Neuronal stem cell (in vitro differentiated cells): ENCODE results near the gene TNNI2.
A peak's percentile ranks its signal among the peaks of the same experiment; 100 is the strongest.
"Not testable (repeated sequence)": the region's sequence is repeated elsewhere in the genome, so short reads cannot be mapped to it uniquely, and the experiment has no call there.

Source experiments
- DNase-seq: peaks from one replicate; pipeline ENCODE4 v3.0.0-alpha.2; 2013; ENCODE audit warnings: low spot score
- H2AFZ ChIP-seq: one replicate; pipeline ENCODE4 v1.6.1; 2013; ENCODE audit warnings: mild to moderate bottlenecking, low read length, inconsistent platforms
- H2AK5ac ChIP-seq: 2 replicates; pipeline ENCODE4 v1.6.1; 2013; ENCODE audit warnings: low read depth, mild to moderate bottlenecking, inconsistent platforms, low read length, moderate library complexity, mixed read lengths
- H2BK120ac ChIP-seq: 2 replicates; pipeline ENCODE4 v1.6.1; 2013; ENCODE audit warnings: low read depth, mild to moderate bottlenecking, inconsistent platforms, low read length, moderate library complexity, mixed read lengths
- H2BK12ac ChIP-seq: one replicate; pipeline ENCODE4 v1.6.1; 2013; ENCODE audit warnings: low read length, inconsistent platforms
- H2BK15ac ChIP-seq: 2 replicates; pipeline ENCODE4 v1.6.1; 2013; ENCODE audit warnings: mild to moderate bottlenecking, low read length, inconsistent platforms, mixed read lengths
- H2BK5ac ChIP-seq: one replicate; pipeline ENCODE4 v1.6.1; 2013; ENCODE audit warnings: inconsistent platforms, mild to moderate bottlenecking, low read length, moderate library complexity
- H3K14ac ChIP-seq: one replicate; pipeline ENCODE4 v1.6.1; 2013; ENCODE audit warnings: low read length, inconsistent platforms
- H3K18ac ChIP-seq: 2 replicates; pipeline ENCODE4 v1.6.1; 2013; ENCODE audit warnings: low read length, inconsistent platforms
- H3K23ac ChIP-seq: 2 replicates; pipeline ENCODE4 v1.6.1; 2013; ENCODE audit warnings: low read depth, mild to moderate bottlenecking, mixed read lengths, low read length, inconsistent platforms; ENCODE audit not compliant: poor library complexity
- H3K27ac ChIP-seq: replicated peaks from 3 replicates; pipeline ENCODE4 v1.5.1; 2013; ENCODE audit warnings: low read length, inconsistent platforms
- H3K27me3 ChIP-seq, 3 experiments: 2 replicates each; pipeline ENCODE4 v1.6.1; 2013; ENCODE audit warnings: low read length in 3 of 3, mild to moderate bottlenecking in 2 of 3, inconsistent platforms in 1 of 3, low read depth in 1 of 3, mixed read lengths in 1 of 3, moderate library complexity in 1 of 3; ENCODE audit not compliant: control insufficient read depth in 3 of 3, insufficient read depth in 3 of 3
- H3K36me3 ChIP-seq, 2 donors: replicated peaks in 1 of 2; 2 replicates each; pipeline ENCODE4 v1.6.1; 2013; ENCODE audit warnings: low read length in 2 of 2; ENCODE audit not compliant: control insufficient read depth in 2 of 2, insufficient read depth in 2 of 2
- H3K4ac ChIP-seq: 2 replicates; pipeline ENCODE4 v1.6.1; 2013; ENCODE audit warnings: inconsistent platforms, mild to moderate bottlenecking, low read length, moderate library complexity
- H3K4me1 ChIP-seq, 2 donors: 1 replicate in 1 of 2; 2 replicates in 1 of 2; pipeline ENCODE4 v1.6.1; 2013; ENCODE audit warnings: low read length in 2 of 2, low read depth in 1 of 2; ENCODE audit not compliant: control insufficient read depth in 2 of 2, insufficient read depth in 1 of 2
- H3K4me2 ChIP-seq: one replicate; pipeline ENCODE4 v1.6.1; 2013; ENCODE audit warnings: mild to moderate bottlenecking, low read length, inconsistent platforms; ENCODE audit not compliant: insufficient read depth, poor library complexity, severe bottlenecking
- H3K4me3 ChIP-seq, 2 donors: 2 replicates each; pipeline ENCODE4 v1.5.1; 2013; ENCODE audit warnings: low read length in 2 of 2, mild to moderate bottlenecking in 2 of 2, inconsistent platforms in 1 of 2, moderate library complexity in 1 of 2
- H3K79me1 ChIP-seq: one replicate; pipeline ENCODE4 v1.6.1; 2013; ENCODE audit warnings: low read depth, mild to moderate bottlenecking, inconsistent platforms, low read length, moderate library complexity
- H3K9ac ChIP-seq: one replicate; pipeline ENCODE4 v1.6.1; 2013; ENCODE audit warnings: mild to moderate bottlenecking, low read depth, low read length, inconsistent platforms; ENCODE audit not compliant: poor library complexity
- H3K9me3 ChIP-seq, 2 donors: replicated peaks in 1 of 2; 2 replicates each; pipeline versions ENCODE3 to v1.6.1; 2013; ENCODE audit warnings: low read length in 2 of 2, mild to moderate bottlenecking in 2 of 2, inconsistent platforms in 1 of 2, low read depth in 1 of 2, mixed read lengths in 1 of 2, moderate library complexity in 1 of 2; ENCODE audit not compliant: control insufficient read depth in 2 of 2, insufficient read depth in 1 of 2
- H4K8ac ChIP-seq: one replicate; pipeline ENCODE4 v1.6.1; 2013; ENCODE audit warnings: low read depth, mild to moderate bottlenecking, inconsistent platforms, low read length, moderate library complexity
- H4K91ac ChIP-seq: one replicate; pipeline ENCODE4 v1.6.1; 2013; ENCODE audit warnings: low read length, low read depth, mild to moderate bottlenecking, inconsistent platforms; ENCODE audit not compliant: poor library complexity
- whole genome bisulfite sequencing, 2 donors: extraction: QIAGEN DNeasy Blood & Tissue Kit; methylation state at CpG; one replicate each; pipeline ENCODE4 v1.1.7; 2013; ENCODE audit warnings: missing lambda C conversion rate in 2 of 2, mixed read lengths in 1 of 2; ENCODE audit not compliant: insufficient read length in 2 of 2, insufficient replicate concordance in 1 of 2; ENCODE audit errors: extremely low coverage in 2 of 2; 5-methylcytosine and 5-hydroxymethylcytosine counted together

The TNNI2 gene

DNA sequence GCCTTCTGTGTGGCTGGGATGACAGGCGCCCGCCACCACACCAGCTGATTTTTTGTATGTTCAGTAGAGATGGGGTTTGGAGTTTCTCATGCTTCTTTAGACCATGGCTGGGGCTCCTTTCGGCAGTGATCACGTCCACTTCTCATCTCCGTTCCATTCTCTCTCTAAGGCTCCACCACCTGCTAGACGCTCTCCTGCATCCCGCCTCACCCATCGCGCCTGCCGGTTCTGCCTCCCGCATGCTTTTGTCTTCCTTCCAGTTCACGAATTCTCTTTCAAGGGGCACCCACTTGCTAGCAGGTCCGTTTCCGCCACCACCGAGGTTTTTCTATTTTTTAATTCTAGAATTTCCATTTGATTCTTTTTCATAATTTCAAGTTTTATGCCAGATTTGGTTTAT, 26.0 kb upstream of the TNNI2 start:
- Histone ChIP-seq H3K4ac (no peak overlapping the region), H3K9me3 (no peaks in the 10 kb centered on the region), H3K27ac (no peak overlapping the region), H3K14ac (no peak overlapping the region), H4K8ac (no peak overlapping the region), H3K27me3 (peaks cover 0 to 11% (median 0%) of the 10 kb centered on the region in 3 experiments), H2BK5ac (no peak overlapping the region), H3K23ac (no peak overlapping the region), H2AFZ (no peak overlapping the region), H3K4me3 (no peak overlapping the region), H3K79me1 (no peaks in the 10 kb centered on the region), H3K4me1 (no peaks in the 10 kb centered on the region), H2BK15ac (no peak overlapping the region), H2AK5ac (no peak overlapping the region), H3K18ac (no peak overlapping the region), H2BK120ac (no peak overlapping the region), H3K4me2 (no peak overlapping the region), H3K36me3 (no peaks in the 10 kb centered on the region), H2BK12ac (no peak overlapping the region), H3K9ac (no peak overlapping the region), H4K91ac (no peak overlapping the region)
- DNase-seq: no peak
- WGBS, 2 donors: no CpG with 5 or more reads among the region's 15 CpGs

DNA sequence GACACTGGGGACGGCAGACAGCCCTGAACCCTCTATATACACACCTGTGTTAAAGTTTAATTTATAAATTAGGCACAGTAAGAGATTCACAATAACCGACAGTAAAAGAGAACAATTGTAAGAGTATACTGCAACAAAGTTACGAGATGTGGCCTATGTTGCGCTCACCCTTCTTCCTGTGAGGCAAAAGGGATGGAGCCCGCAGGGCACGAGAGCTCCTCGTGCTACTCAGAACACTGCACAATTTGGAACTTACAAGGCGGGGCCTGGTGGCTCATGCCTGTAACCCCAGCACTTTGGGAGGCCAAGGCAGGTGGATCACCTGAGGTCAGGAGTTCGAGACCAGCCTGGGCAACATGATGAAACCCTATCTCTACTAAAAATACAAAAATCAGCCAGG, 25.4 kb upstream of the TNNI2 start:
- H3K36me3 ChIP-seq, H3K4me3 ChIP-seq, H2BK5ac ChIP-seq, H3K9ac ChIP-seq, H3K18ac ChIP-seq, H3K4ac ChIP-seq, H3K9me3 ChIP-seq, H3K27ac ChIP-seq, H2AK5ac ChIP-seq, H3K4me2 ChIP-seq, H3K79me1 ChIP-seq, H2BK120ac ChIP-seq, H3K4me1 ChIP-seq, H2BK15ac ChIP-seq, H3K14ac ChIP-seq, H2BK12ac ChIP-seq, H3K23ac ChIP-seq, H4K91ac ChIP-seq, H2AFZ ChIP-seq, H4K8ac ChIP-seq, DNase-seq: not testable (repeated sequence)
- H3K27me3 ChIP-seq: peaks cover 0 to 11% (median 0%) of the 10 kb centered on the region in 3 experiments
- no CpG with 5 or more reads among the region's 9 CpGs for WGBS, 2 donors

DNA sequence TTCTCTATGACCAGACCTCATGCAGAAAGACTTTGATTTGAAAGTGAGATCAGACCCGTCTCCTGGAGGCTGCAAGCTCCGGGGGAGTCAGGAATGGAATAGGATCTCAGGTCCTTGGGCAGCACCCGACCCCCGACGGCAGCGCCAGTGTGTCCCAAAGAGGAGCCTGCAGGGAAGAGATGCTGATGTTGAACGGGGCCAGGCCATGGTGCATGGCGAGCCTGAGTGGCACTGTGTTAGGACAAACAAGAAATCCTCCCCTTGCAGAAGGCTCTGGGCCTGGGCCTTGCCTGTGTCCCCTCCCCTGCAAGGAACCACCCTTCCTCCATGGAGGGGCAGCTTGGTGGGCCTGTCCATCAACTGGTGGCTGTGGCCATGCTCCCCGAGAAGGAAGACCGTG, 24.1 kb upstream of the TNNI2 start:
- Histone ChIP-seq H3K9me3 (peaks cover 0 to 6% of the 10 kb centered on the region in 2 donors), H2AFZ (no peak overlapping the region), H3K23ac (no peak overlapping the region), H3K18ac (no peak overlapping the region), H4K91ac (no peak overlapping the region), H3K4me2 (no peak overlapping the region), H3K4me1 (no peaks in the 10 kb centered on the region), H2BK15ac (no peak overlapping the region), H3K4me3 (no peak overlapping the region), H2AK5ac (no peak overlapping the region), H3K9ac (no peak overlapping the region), H3K27me3 (peaks cover 0 to 12% (median 0%) of the 10 kb centered on the region in 3 experiments), H2BK120ac (no peak overlapping the region), H2BK12ac (no peak overlapping the region), H3K4ac (no peak overlapping the region), H3K79me1 (no peaks in the 10 kb centered on the region), H4K8ac (no peak overlapping the region), H3K14ac (no peak overlapping the region), H3K36me3 (no peaks in the 10 kb centered on the region), H2BK5ac (no peak overlapping the region), H3K27ac (no peak overlapping the region)
- DNase-seq: no peak
- no CpG with 5 or more reads among the region's 10 CpGs for WGBS, 2 donors

- Histone ChIP-seq H3K4ac (no peak overlapping the region), H2BK15ac (peak overlapping the region; percentile 69), H3K79me1 (no peaks in the 10 kb centered on the region), H2BK12ac (no peak overlapping the region), H2BK120ac (no peak overlapping the region), H2AFZ (no peak overlapping the region), H3K9ac (no peak overlapping the region), H3K27me3 (peaks cover 0 to 13% (median 0%) of the 10 kb centered on the region in 3 experiments), H2AK5ac (peak overlapping the region; percentile 82), H3K4me1 (no peaks in the 10 kb centered on the region), H4K91ac (no peak overlapping the region), H3K9me3 (peaks cover 0 to 6% of the 10 kb centered on the region in 2 donors), H3K27ac (no peak overlapping the region), H3K4me2 (no peak overlapping the region), H3K14ac (no peak overlapping the region), H4K8ac (no peak overlapping the region), H2BK5ac (no peak overlapping the region), H3K36me3 (no peaks in the 10 kb centered on the region), H3K23ac (no peak overlapping the region), H3K4me3 (no peak overlapping the region), H3K18ac (peak overlapping the region; percentile 57)
- no peak for DNase-seq
- no CpG with 5 or more reads among the region's 8 CpGs for WGBS, 2 donors
Observed at GRCh38 chr11:1815311-1815710, 23.5 kb upstream of the TNNI2 start.
